Islet of Langerhans (tissue), 1 donor: Measurements from ENCODE around the gene FNDC7.
"Not testable (repeated sequence)": the region's sequence is repeated elsewhere in the genome, so short reads cannot be mapped to it uniquely, and the experiment has no call there.

Source experiments
- FAIRE-seq: peaks from one replicate; lab custom pipeline; 2011; peaks lifted over from hg19 to GRCh38; lab: Jason Lieb, UNC

Gene FNDC7

GRCh38 chr1:108712606-108713150 is at the start of gene FNDC7:
FNDC7 (plus strand) TSS chr1:108712908; CDS start chr1:108712934, 26 bp downstream.
- no peak for FAIRE-seq

- FAIRE-seq = no peak
Measured at GRCh38 chr1:108663074-108663473, 49.6 kb upstream of the FNDC7 start.

- no peak for FAIRE-seq
Measured at GRCh38 chr1:108664481-108664880, 48.2 kb upstream of the FNDC7 start.

- no peak for FAIRE-seq
Measured at GRCh38 chr1:108665067-108665466, 47.6 kb upstream of the FNDC7 start.

GRCh38 chr1:108665771-108666170 is 46.9 kb upstream of the FNDC7 start:
- FAIRE-seq = no peak

GRCh38 chr1:108667422-108667821 is 45.3 kb upstream of the FNDC7 start:
- FAIRE-seq = not testable (repeated sequence)

GRCh38 chr1:108668777-108669176 is 43.9 kb upstream of the FNDC7 start:
- no peak for FAIRE-seq

GRCh38 chr1:108669679-108670078 is 43.0 kb upstream of the FNDC7 start:
- no peak for FAIRE-seq

- FAIRE-seq = no peak
Measured at GRCh38 chr1:108670131-108670773, 42.5 kb upstream of the FNDC7 start.

GRCh38 chr1:108671143-108671542 is 41.6 kb upstream of the FNDC7 start:
- no peak for FAIRE-seq

- no peak for FAIRE-seq
Measured at GRCh38 chr1:108678706-108679105, 34.0 kb upstream of the FNDC7 start.

- FAIRE-seq = no peak
Measured at GRCh38 chr1:108679586-108680213, 33.0 kb upstream of the FNDC7 start.

- FAIRE-seq = not testable (repeated sequence)
Measured at GRCh38 chr1:108681701-108682100, 31.0 kb upstream of the FNDC7 start.

GRCh38 chr1:108685529-108685928 is 27.2 kb upstream of the FNDC7 start:
- FAIRE-seq = no peak

GRCh38 chr1:108686614-108687313 is 25.9 kb upstream of the FNDC7 start:
- no peak for FAIRE-seq

GRCh38 chr1:108691128-108691941 is 21.4 kb upstream of the FNDC7 start:
- no peak for FAIRE-seq

GRCh38 chr1:108691942-108692723 is 20.6 kb upstream of the FNDC7 start, which contains the start of gene PRPF38B:
PRPF38B (plus strand) TSS chr1:108692310; CDS start chr1:108692592, 282 bp downstream.
- no peak for FAIRE-seq

- no peak for FAIRE-seq
Measured at GRCh38 chr1:108692724-108693655, 19.7 kb upstream of the FNDC7 start.

- no peak for FAIRE-seq
Measured at GRCh38 chr1:108695535-108695934, 17.2 kb upstream of the FNDC7 start.
